ENCODE data around the gene GAREM1. TPM values are rescaled to one million over a fixed set of nuclear protein-coding genes. Genes with fewer than 3 reads are reported as not detected.

Gene GAREM1
- total RNA-seq, 1 donor from 2014 or later = 5.1 TPM

- no peak overlapping the region for H3K4me3 Mint-ChIP-seq
- peaks cover 7% of the 10 kb centered on the region for H3K36me3 Mint-ChIP-seq
- Histone ChIP-seq H3K27ac (no peak overlapping the region), H3F3A (ENCODE audit: low read depth) (no peaks in the 10 kb centered on the region), H4K20me1 (ENCODE audit: low read depth) (no peaks in the 10 kb centered on the region), H3K4me3 (no peak overlapping the region), H3K4me1 (no peaks in the 10 kb centered on the region), H2AFZ (replicated peaks) (no peak overlapping the region), H3K36me3 (no peaks in the 10 kb centered on the region), H3K9me3 (ENCODE audit: low read depth) (no peaks in the 10 kb centered on the region), H3K9ac (no peak overlapping the region), H3K27me3 (no peaks in the 10 kb centered on the region), H3K79me2 (ENCODE audit: low read depth) (no peaks in the 10 kb centered on the region), H3K4me2 (no peak overlapping the region)
- H3K27me3 Mint-ChIP-seq (ENCODE audit: insufficient read depth, low read depth) = no peaks in the 10 kb centered on the region
- no peaks in the 10 kb centered on the region for H3K4me1 Mint-ChIP-seq
- H3K27ac Mint-ChIP-seq = no peak overlapping the region
- no peaks in the 10 kb centered on the region for H3K9me3 Mint-ChIP-seq
- no peak for DNase-seq (ENCODE audit: low spot score)
- no peak for TF ChIP-seq EZH2 (IDR thresholded peaks at IDR 0.05)
- no peak for TF ChIP-seq EZH2phosphoT487 (IDR thresholded peaks at IDR 0.05)
- TF ChIP-seq CTCF (IDR thresholded peaks at IDR 0.05) = no peak
These were observed 193.1 kb downstream of the GAREM1 start for GRCh38 chr18:32277549-32277948.

DNA sequence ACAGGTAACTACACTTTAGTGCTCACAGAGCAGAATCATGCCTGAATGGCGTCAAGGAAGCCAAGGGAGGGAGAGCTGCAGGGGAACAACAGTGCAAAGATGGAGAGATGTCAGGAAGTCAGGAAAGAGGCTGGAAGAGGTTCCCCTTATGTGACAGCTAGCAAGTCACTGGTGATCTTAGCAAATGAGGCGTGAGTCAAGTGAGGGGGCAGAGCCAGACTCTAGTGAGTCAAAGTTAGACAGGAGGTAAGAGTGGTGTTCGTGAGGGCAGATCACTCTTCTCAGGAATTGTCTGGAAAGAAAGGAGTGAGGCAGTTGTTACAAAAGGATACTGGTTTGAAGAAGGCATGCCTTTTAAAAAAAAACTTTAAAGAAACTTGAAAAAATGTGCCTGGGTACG lies 193.8 kb downstream of the GAREM1 start:
- H3K36me3 ChIP-seq = no peaks in the 10 kb centered on the region
- no peaks in the 10 kb centered on the region for H3F3A ChIP-seq (ENCODE audit: low read depth)
- TF ChIP-seq EZH2phosphoT487 (IDR thresholded peaks at IDR 0.05) (no peak), CTCF (IDR thresholded peaks at IDR 0.05) (no peak), EZH2 (IDR thresholded peaks at IDR 0.05) (no peak)
- H3K4me2 ChIP-seq = no peak overlapping the region
- peaks cover 2% of the 10 kb centered on the region for H3K4me1 Mint-ChIP-seq
- H3K9me3 ChIP-seq (ENCODE audit: low read depth) = no peaks in the 10 kb centered on the region
- H3K79me2 ChIP-seq (ENCODE audit: low read depth) = no peaks in the 10 kb centered on the region
- H3K27ac Mint-ChIP-seq = no peak overlapping the region
- H4K20me1 ChIP-seq (ENCODE audit: low read depth) = no peaks in the 10 kb centered on the region
- H3K4me3 Mint-ChIP-seq = no peak overlapping the region
- H2AFZ ChIP-seq (replicated peaks) = no peak overlapping the region
- DNase-seq (ENCODE audit: low spot score) = no peak
- peaks cover 8% of the 10 kb centered on the region for H3K36me3 Mint-ChIP-seq
- H3K9ac ChIP-seq = no peak overlapping the region
- H3K27me3 Mint-ChIP-seq (ENCODE audit: insufficient read depth, low read depth) = no peaks in the 10 kb centered on the region
- no peak overlapping the region for H3K27ac ChIP-seq
- H3K27me3 ChIP-seq = no peaks in the 10 kb centered on the region
- H3K9me3 Mint-ChIP-seq = no peaks in the 10 kb centered on the region
- H3K4me3 ChIP-seq = no peak overlapping the region
- peaks cover 5% of the 10 kb centered on the region for H3K4me1 ChIP-seq

- Histone ChIP-seq H3F3A (ENCODE audit: low read depth) (no peaks in the 10 kb centered on the region), H4K20me1 (ENCODE audit: low read depth) (no peaks in the 10 kb centered on the region), H3K4me1 (peaks cover 6% of the 10 kb centered on the region), H3K27ac (no peak overlapping the region), H3K9me3 (ENCODE audit: low read depth) (no peaks in the 10 kb centered on the region), H3K9ac (no peak overlapping the region), H3K79me2 (ENCODE audit: low read depth) (no peaks in the 10 kb centered on the region), H3K36me3 (no peaks in the 10 kb centered on the region), H3K27me3 (no peaks in the 10 kb centered on the region), H3K4me3 (no peak overlapping the region), H2AFZ (replicated peaks) (no peak overlapping the region), H3K4me2 (no peak overlapping the region)
- Mint-ChIP-seq H3K9me3 (no peaks in the 10 kb centered on the region), H3K27ac (no peak overlapping the region), H3K4me1 (peaks cover 5% of the 10 kb centered on the region), H3K27me3 (ENCODE audit: insufficient read depth, low read depth) (no peaks in the 10 kb centered on the region), H3K4me3 (no peak overlapping the region), H3K36me3 (peaks cover 9% of the 10 kb centered on the region)
- no peak for DNase-seq (ENCODE audit: low spot score)
- no peak for TF ChIP-seq EZH2 (IDR thresholded peaks at IDR 0.05)
- TF ChIP-seq EZH2phosphoT487 (IDR thresholded peaks at IDR 0.05) = no peak
- TF ChIP-seq CTCF (IDR thresholded peaks at IDR 0.05) = no peak
These were observed 194.4 kb downstream of the GAREM1 start for GRCh38 chr18:32276256-32276655.

Measured in neural progenitor cell (in vitro differentiated cells).